Measurements from ENCODE around the gene PRPSAP1.
A peak's percentile ranks its signal among the peaks of the same experiment; 100 is the strongest.

Gene PRPSAP1

GRCh38 chr17:76379275-76379641, 25.5 kb upstream of the PRPSAP1 start:
- TF ChIP-seq USF1 (IDR thresholded peaks at IDR 0.05) (no peak), TAF1 (IDR thresholded peaks at IDR 0.05; ENCODE audit: low read depth) (no peak), ZBTB7A (IDR thresholded peaks at IDR 0.05; ENCODE audit: low read depth) (no peak), TEAD4 (IDR thresholded peaks at IDR 0.05) (no peak), EGR1 (IDR thresholded peaks at IDR 0.05) (no peak), CREB1 (IDR thresholded peaks at IDR 0.05; ENCODE audit: low read depth) (no peak), FOXM1 (IDR thresholded peaks at IDR 0.05; ENCODE audit: borderline replicate concordance, low read depth) (no peak), CEBPB (IDR thresholded peaks at IDR 0.05) (no peak), NFIC (IDR thresholded peaks at IDR 0.05) (no peak)

- TF ChIP-seq EP300 (IDR thresholded peaks at IDR 0.05; ENCODE audit: borderline replicate concordance) (no peak), YY1 (IDR thresholded peaks at IDR 0.05; ENCODE audit: low read depth) (no peak), RAD21 (IDR thresholded peaks at IDR 0.05; ENCODE audit: low read depth) (no peak)
These were observed 25.0 kb upstream of the PRPSAP1 start for GRCh38 chr17:76378548-76379274.

GRCh38 chr17:76376318-76377133, 22.8 kb upstream of the PRPSAP1 start:
- TF ChIP-seq USF1 (IDR thresholded peaks at IDR 0.05) (no peak), FOXM1 (IDR thresholded peaks at IDR 0.05; ENCODE audit: borderline replicate concordance, low read depth) (no peak), EGR1 (IDR thresholded peaks at IDR 0.05) (no peak), ZBTB7A (IDR thresholded peaks at IDR 0.05; ENCODE audit: low read depth) (no peak), NFIC (IDR thresholded peaks at IDR 0.05) (no peak), RAD21 (IDR thresholded peaks at IDR 0.05; ENCODE audit: low read depth) (no peak), EP300 (IDR thresholded peaks at IDR 0.05; ENCODE audit: borderline replicate concordance) (no peak), TCF12 (IDR thresholded peaks at IDR 0.05; ENCODE audit: low read depth) (no peak), TAF1 (IDR thresholded peaks at IDR 0.05; ENCODE audit: low read depth) (no peak), TEAD4 (IDR thresholded peaks at IDR 0.05) (no peak), CEBPB (IDR thresholded peaks at IDR 0.05) (no peak), REST (IDR thresholded peaks at IDR 0.05; ENCODE audit: low read depth) (no peak), CREB1 (IDR thresholded peaks at IDR 0.05; ENCODE audit: low read depth) (no peak), MAX (IDR thresholded peaks at IDR 0.05) (no peak), YY1 (IDR thresholded peaks at IDR 0.05; ENCODE audit: low read depth) (no peak)

GRCh38 chr17:76371656-76372628, 18.2 kb upstream of the PRPSAP1 start:
- TF ChIP-seq TCF12 (IDR thresholded peaks at IDR 0.05; ENCODE audit: low read depth) (no peak), NFIC (IDR thresholded peaks at IDR 0.05) (no peak), ZBTB7A (IDR thresholded peaks at IDR 0.05; ENCODE audit: low read depth) (no peak), USF1 (IDR thresholded peaks at IDR 0.05) (no peak), CREB1 (IDR thresholded peaks at IDR 0.05; ENCODE audit: low read depth) (no peak), RAD21 (IDR thresholded peaks at IDR 0.05; ENCODE audit: low read depth) (no peak), REST (IDR thresholded peaks at IDR 0.05; ENCODE audit: low read depth) (no peak), MAX (IDR thresholded peaks at IDR 0.05) (peak; percentile 80), FOXM1 (IDR thresholded peaks at IDR 0.05; ENCODE audit: borderline replicate concordance, low read depth) (no peak), CEBPB (IDR thresholded peaks at IDR 0.05) (no peak), TAF1 (IDR thresholded peaks at IDR 0.05; ENCODE audit: low read depth) (no peak), EP300 (IDR thresholded peaks at IDR 0.05; ENCODE audit: borderline replicate concordance) (peak; percentile 47; the same call in 1 of the 2 replicates), YY1 (IDR thresholded peaks at IDR 0.05; ENCODE audit: low read depth) (no peak), EGR1 (IDR thresholded peaks at IDR 0.05) (no peak), TEAD4 (IDR thresholded peaks at IDR 0.05) (peak; percentile 36; the same call in 1 of the 2 replicates)
